ENCODE results near the gene LRRC63. TPM values are rescaled to one million over a fixed set of nuclear protein-coding genes. Genes with fewer than 3 reads are reported as not detected.
"Not testable (repeated sequence)": the region's sequence is repeated elsewhere in the genome, so short reads cannot be mapped to it uniquely, and the experiment has no call there.

LRRC63 gene
- total RNA-seq, 2 experiments from 2014 or later = 1.0 to 1.5 TPM

- ChIA-PET POLR2A (interaction anchor here (1.1 to 1.4 kb wide), 2 partner anchors 28 to 38 kb away, joined by 3 read pairs; partner anchors contain the start of gene LCP1), CTCF (interaction anchor here (0.6 to 1.5 kb wide), 6 partner anchors 8 to 749 kb away, joined by 3 to 5 read pairs (median 4); no protein-coding TSS in a partner anchor)
- Mint-ChIP-seq H3K27me3 (no peaks in the 10 kb centered on the region), H3K9me3 (peaks cover 3% of the 10 kb centered on the region), H3K27ac (peak overlapping the region; percentile 95), H3K36me3 (ENCODE audit: low read depth) (peaks cover 7% of the 10 kb centered on the region), H3K4me1 (peaks cover 48% of the 10 kb centered on the region), H3K4me3 (peak overlapping the region; percentile 85)
- no peak for DNase-seq
Measured at GRCh38 chr13:46210362-46211083, 1.2 kb upstream of the LRRC63 start.

- ChIA-PET CTCF (interaction anchor here (0.6 to 1.5 kb wide), 6 partner anchors 8 to 749 kb away, joined by 3 to 5 read pairs (median 4); no protein-coding TSS in a partner anchor), POLR2A (interaction anchor here (0.7 to 1.4 kb wide), 3 partner anchors 29 to 40 kb away, joined by 3 read pairs; partner anchors contain the start of gene LCP1)
- Mint-ChIP-seq H3K36me3 (ENCODE audit: low read depth) (peaks cover 3% of the 10 kb centered on the region), H3K9me3 (peaks cover 3% of the 10 kb centered on the region), H3K27me3 (no peaks in the 10 kb centered on the region), H3K27ac (peak overlapping the region; percentile 95), H3K4me3 (peak overlapping the region; percentile 85), H3K4me1 (peaks cover 43% of the 10 kb centered on the region)
- DNase-seq = peak; percentile 68
Measured at GRCh38 chr13:46211116-46211482, 629 bp upstream of the LRRC63 start.

DNA sequence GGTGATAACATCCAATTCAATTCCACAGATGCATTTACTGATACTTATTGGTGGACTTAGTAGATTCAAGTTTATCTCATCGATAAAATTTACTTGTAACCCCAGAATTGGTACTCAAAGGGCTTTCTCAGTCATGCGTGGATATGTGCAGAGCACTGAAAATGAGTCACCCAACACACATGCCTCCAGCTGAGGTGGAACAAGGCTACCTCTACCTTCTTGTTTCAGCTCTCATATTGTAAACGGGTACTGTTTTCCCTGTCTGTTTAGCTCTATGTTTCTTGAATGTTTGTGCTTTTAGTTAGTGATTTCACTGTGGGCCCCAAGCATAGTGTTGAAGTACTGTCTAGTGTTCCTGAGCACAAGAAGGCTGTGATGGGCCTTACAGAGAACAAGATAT is 1.5 kb downstream of the LRRC63 start:
- ChIA-PET CTCF (interaction anchor here (0.7 kb wide), 1 partner anchor 41 kb away, joined by 3 read pairs; no protein-coding TSS in a partner anchor), POLR2A (interaction anchor here (0.6 kb wide), 1 partner anchor 75 kb away, joined by 3 read pairs; no protein-coding TSS in a partner anchor)
- peaks cover 36% of the 10 kb centered on the region for H3K4me1 Mint-ChIP-seq
- peaks cover 16% of the 10 kb centered on the region for H3K36me3 Mint-ChIP-seq (ENCODE audit: low read depth)
- H3K27me3 Mint-ChIP-seq = peaks cover 4% of the 10 kb centered on the region
- no peak overlapping the region for H3K27ac Mint-ChIP-seq
- DNase-seq = no peak
- H3K9me3 Mint-ChIP-seq = peaks cover 17% of the 10 kb centered on the region
- peak overlapping the region; percentile 10 for H3K4me3 Mint-ChIP-seq

DNA sequence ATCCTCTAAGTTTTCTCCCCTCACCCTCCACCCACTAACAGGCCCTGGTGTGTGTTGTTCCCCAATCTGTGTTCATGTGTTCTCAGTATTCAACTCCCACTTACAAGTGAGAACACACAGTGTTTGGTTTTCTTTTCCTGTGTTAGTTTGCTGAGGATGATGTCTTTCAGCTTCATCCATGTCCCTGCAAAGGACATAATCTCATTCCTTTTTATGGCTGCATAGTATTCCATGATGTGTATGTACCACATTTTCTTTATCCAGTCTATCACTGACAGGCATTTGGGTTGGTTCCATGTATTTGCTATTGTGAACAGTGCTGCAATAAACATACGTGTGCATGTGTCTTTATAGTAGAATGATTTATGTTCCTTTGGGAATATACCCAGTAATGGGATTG is 3.0 kb downstream of the LRRC63 start:
- POLR2A ChIA-PET, H3K4me3 Mint-ChIP-seq, H3K27ac Mint-ChIP-seq, DNase-seq, H3K27me3 Mint-ChIP-seq: not testable (repeated sequence)
- Mint-ChIP-seq H3K4me1 (peaks cover 37% of the 10 kb centered on the region), H3K36me3 (ENCODE audit: low read depth) (peaks cover 22% of the 10 kb centered on the region), H3K9me3 (peaks cover 22% of the 10 kb centered on the region)
- CTCF ChIA-PET = interaction anchor here (0.6 kb wide), 1 partner anchor 22 kb away, joined by 3 read pairs; no protein-coding TSS in a partner anchor

GRCh38 chr13:46220234-46220633 is 8.5 kb downstream of the LRRC63 start:
- CTCF ChIA-PET = interaction anchor here (1.3 kb wide), 1 partner anchor 17 kb away, joined by 6 read pairs; no protein-coding TSS in a partner anchor
- H3K27ac Mint-ChIP-seq = peak overlapping the region; percentile 81
- peaks cover 18% of the 10 kb centered on the region for H3K4me1 Mint-ChIP-seq
- DNase-seq, H3K4me3 Mint-ChIP-seq, H3K27me3 Mint-ChIP-seq, POLR2A ChIA-PET: not testable (repeated sequence)
- H3K36me3 Mint-ChIP-seq (ENCODE audit: low read depth) = peaks cover 31% of the 10 kb centered on the region
- peaks cover 47% of the 10 kb centered on the region for H3K9me3 Mint-ChIP-seq

GRCh38 chr13:46229251-46229650 is 17.5 kb downstream of the LRRC63 start:
- DNase-seq = no peak
- Mint-ChIP-seq H3K4me1 (no peaks in the 10 kb centered on the region), H3K27ac (no peak overlapping the region), H3K9me3 (peaks cover 37% of the 10 kb centered on the region), H3K36me3 (ENCODE audit: low read depth) (peaks cover 42% of the 10 kb centered on the region), H3K4me3 (no peak overlapping the region), H3K27me3 (no peaks in the 10 kb centered on the region)
- CTCF ChIA-PET = interaction anchor here (0.8 kb wide), 1 partner anchor 47 kb away, joined by 3 read pairs; no protein-coding TSS in a partner anchor
- POLR2A ChIA-PET = no interaction called here

GRCh38 chr13:46232281-46232680 is 20.6 kb downstream of the LRRC63 start:
- ChIA-PET CTCF (no interaction called here), POLR2A (no interaction called here)
- no peaks in the 10 kb centered on the region for H3K4me1 Mint-ChIP-seq
- H3K4me3 Mint-ChIP-seq = no peak overlapping the region
- DNase-seq = no peak
- peaks cover 54% of the 10 kb centered on the region for H3K36me3 Mint-ChIP-seq (ENCODE audit: low read depth)
- peaks cover 49% of the 10 kb centered on the region for H3K9me3 Mint-ChIP-seq
- H3K27ac Mint-ChIP-seq = no peak overlapping the region
- H3K27me3 Mint-ChIP-seq = no peaks in the 10 kb centered on the region

- Mint-ChIP-seq H3K4me3 (no peak overlapping the region), H3K4me1 (no peaks in the 10 kb centered on the region), H3K9me3 (peaks cover 50% of the 10 kb centered on the region), H3K27ac (no peak overlapping the region), H3K36me3 (ENCODE audit: low read depth) (peaks cover 46% of the 10 kb centered on the region), H3K27me3 (peaks cover 2% of the 10 kb centered on the region)
- DNase-seq = no peak
- POLR2A ChIA-PET = no interaction called here
- CTCF ChIA-PET = interaction anchor here (2.2 kb wide), 1 partner anchor 9 kb away, joined by 6 read pairs; no protein-coding TSS in a partner anchor
Measured at GRCh38 chr13:46235286-46235685, 23.6 kb downstream of the LRRC63 start.

- Mint-ChIP-seq H3K36me3 (ENCODE audit: low read depth) (no peaks in the 10 kb centered on the region), H3K27me3 (peaks cover 24% of the 10 kb centered on the region), H3K4me3 (no peak overlapping the region), H3K4me1 (no peaks in the 10 kb centered on the region), H3K9me3 (no peaks in the 10 kb centered on the region), H3K27ac (no peak overlapping the region)
- POLR2A ChIA-PET = interaction anchor here (0.6 kb wide), 1 partner anchor 325 kb away, joined by 3 read pairs; no protein-coding TSS in a partner anchor
- no peak for DNase-seq
- CTCF ChIA-PET = interaction anchor here (0.9 kb wide), 1 partner anchor 90 kb away, joined by 3 read pairs; no protein-coding TSS in a partner anchor
Measured at GRCh38 chr13:46265292-46265691, 53.6 kb downstream of the LRRC63 start.

DNA sequence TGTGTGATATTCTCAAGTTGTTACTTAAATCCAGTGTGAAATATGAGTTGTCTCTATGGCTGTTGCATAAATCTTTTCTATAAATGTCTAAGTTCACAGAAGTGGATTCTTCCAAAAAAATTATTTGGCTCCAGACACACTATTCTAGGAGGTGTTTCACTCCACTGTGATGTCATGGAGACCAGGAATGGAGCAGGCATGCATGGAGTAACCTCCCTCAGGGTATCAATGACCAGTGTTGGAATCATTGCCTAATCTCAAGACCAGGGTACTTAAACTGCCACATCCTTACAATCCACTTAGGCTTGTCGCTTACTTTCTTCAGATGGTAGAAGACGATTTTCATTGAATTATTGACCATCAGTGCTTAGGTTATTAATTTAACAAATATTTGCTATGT is 55.4 kb downstream of the LRRC63 start:
- ChIA-PET POLR2A (no interaction called here), CTCF (interaction anchor here (1.4 kb wide), 1 partner anchor 10 kb away, joined by 4 read pairs; no protein-coding TSS in a partner anchor)
- DNase-seq = no peak
- Mint-ChIP-seq H3K36me3 (ENCODE audit: low read depth) (no peaks in the 10 kb centered on the region), H3K27ac (no peak overlapping the region), H3K4me3 (no peak overlapping the region), H3K4me1 (no peaks in the 10 kb centered on the region), H3K9me3 (no peaks in the 10 kb centered on the region), H3K27me3 (peaks cover 12% of the 10 kb centered on the region)

- Mint-ChIP-seq H3K27me3 (no peaks in the 10 kb centered on the region), H3K4me1 (no peaks in the 10 kb centered on the region), H3K27ac (no peak overlapping the region), H3K4me3 (no peak overlapping the region), H3K36me3 (ENCODE audit: low read depth) (no peaks in the 10 kb centered on the region), H3K9me3 (no peaks in the 10 kb centered on the region)
- no peak for DNase-seq
- CTCF ChIA-PET = no interaction called here
- POLR2A ChIA-PET = no interaction called here
Measured at GRCh38 chr13:46270416-46270815, 58.7 kb downstream of the LRRC63 start.

GRCh38 chr13:46274094-46274698 is 62.5 kb downstream of the LRRC63 start:
- H3K36me3 Mint-ChIP-seq (ENCODE audit: low read depth) = no peaks in the 10 kb centered on the region
- POLR2A ChIA-PET = no interaction called here

GRCh38 chr13:46278474-46278873 is 66.7 kb downstream of the LRRC63 start:
- no peaks in the 10 kb centered on the region for H3K9me3 Mint-ChIP-seq
- H3K27ac Mint-ChIP-seq = no peak overlapping the region
- no peak for DNase-seq
- POLR2A ChIA-PET = no interaction called here
- H3K4me3 Mint-ChIP-seq = no peak overlapping the region
- H3K36me3 Mint-ChIP-seq (ENCODE audit: low read depth) = no peaks in the 10 kb centered on the region
- CTCF ChIA-PET = interaction anchor here (1.4 kb wide), 1 partner anchor 13 kb away, joined by 4 read pairs; no protein-coding TSS in a partner anchor
- no peaks in the 10 kb centered on the region for H3K4me1 Mint-ChIP-seq
- peaks cover 1% of the 10 kb centered on the region for H3K27me3 Mint-ChIP-seq

More at GRCh38 chr13:46274094-46274698, 62.5 kb downstream of the LRRC63 start:
- Mint-ChIP-seq H3K4me3 (no peak overlapping the region), H3K27ac (no peak overlapping the region), H3K27me3 (peaks cover 1% of the 10 kb centered on the region), H3K4me1 (no peaks in the 10 kb centered on the region), H3K9me3 (no peaks in the 10 kb centered on the region)
- DNase-seq = no peak
- CTCF ChIA-PET = interaction anchor here (0.5 to 1.5 kb wide), 5 partner anchors 14 to 86 kb away, joined by 3 read pairs; no protein-coding TSS in a partner anchor

Data from activated CD4-positive, alpha-beta T cell treated with anti-CD3 and anti-CD28 coated beads, Interleukin-2, amount 10 ng/mL, durations not matched to agents 7 days and 5 days (primary cell).